HCT116 (cell line): ENCODE data around the gene ETV5. TPM values are rescaled to one million over a fixed set of nuclear protein-coding genes. Genes with fewer than 3 reads are reported as not detected.

Experiments
- ATAC-seq: fragments of 200-7000 bp; cut with Tn5 transposase; 2 replicates; pipeline ENCODE4 v1.9.1; 2020; ENCODE audit warnings: mild to moderate bottlenecking, moderate library complexity
- BruUV-seq: library from RNA; stranded (reverse); fragments of 400-500 nt; replicated peaks from 2 replicates; lab custom pipeline; 2021; lab: Mats Ljungman, UMichigan
- CTCF ChIA-PET: fragments of 300-600 bp; sonication (Branson Sonifier 250); formaldehyde crosslinking; loops from one replicate; lab custom pipeline; 2021; ENCODE audit warnings: antibody characterized with exemption; lab: Charles Lee
- POLR2A ChIA-PET: fragments of 300-600, 350-600 bp; sonication (Branson Sonifier 250); formaldehyde crosslinking; loops from one replicate; lab custom pipeline; 2021; ENCODE audit warnings: antibody characterized with exemption; lab: Charles Lee
- RAD21 ChIA-PET, 2 experiments: fragments of 300-600 bp; sonication (Branson Sonifier 250); formaldehyde crosslinking; loops; one replicate each; lab custom pipeline; 2023; ENCODE audit warnings: low total read pairs in 2 of 2; ENCODE audit not compliant: uncharacterized antibody in 2 of 2, unreplicated experiment in 2 of 2, low non-redundant PET in 1 of 2; lab: Charles Lee
- DNase-seq: peaks from one replicate; pipeline ENCODE4 v3.0.0-alpha.2; 2010; ENCODE audit warnings: low read depth, low spot score
- H2AFZ ChIP-seq: fragments of 200-600 bp; shearing (Covaris generic), sonication (generic); 2 replicates; pipeline ENCODE4 v1.6.1; 2017; ENCODE audit warnings: low read depth, mixed run types, mixed read lengths, antibody characterized with exemption, low read length; ENCODE audit not compliant: poor library complexity, severe bottlenecking
- H3K27ac ChIP-seq: 2 replicates; pipeline ENCODE4 v1.5.1; 2012; ENCODE audit warnings: low read depth, low read length
- H3K27me3 ChIP-seq: fragments of 200-600 bp; sonication (generic); 2 replicates; pipeline ENCODE4 v1.6.1; 2016; ENCODE audit warnings: mixed run types, low read length, mixed read lengths; ENCODE audit not compliant: insufficient read depth
- H3K36me3 ChIP-seq, 2 experiments: fragments of 200-500 bp in 1 of 2; fragments of 200-600 bp in 1 of 2; sonication (Bioruptor generic) in 1 of 2; sonication (generic) in 1 of 2; 2 replicates each; pipeline versions ENCODE4 v1.5.1 to v1.6.1; 2014 to 2016; ENCODE audit warnings: low read length in 2 of 2, inconsistent platforms in 1 of 2, mixed read lengths in 1 of 2, mixed run types in 1 of 2; ENCODE audit not compliant: insufficient read depth in 2 of 2, control insufficient read depth in 1 of 2
- H3K4me1 ChIP-seq, 2 experiments: fragments of 200-600 bp in 1 of 2; sonication (generic) in 1 of 2; 2 replicates each; pipeline versions ENCODE4 v1.5.1 to v1.6.1; 2012 to 2017; ENCODE audit warnings: low read length in 2 of 2, inconsistent platforms in 1 of 2, mild to moderate bottlenecking in 1 of 2, mixed read lengths in 1 of 2, mixed run types in 1 of 2, moderate library complexity in 1 of 2; ENCODE audit not compliant: insufficient read depth in 2 of 2, control insufficient read depth in 1 of 2
- H3K4me2 ChIP-seq: fragments of 200-600 bp; sonication (generic); 2 replicates; pipeline ENCODE4 v1.6.1; 2017; ENCODE audit warnings: mixed run types, low read length, mixed read lengths
- H3K4me3 ChIP-seq, 2 experiments: fragments of 200-600 bp in 1 of 2; sonication (generic) in 1 of 2; replicated peaks in 1 of 2; 2 replicates each; pipeline ENCODE4 v1.5.1; 2011 to 2016; ENCODE audit warnings: low read length in 2 of 2, control low read depth in 1 of 2, low read depth in 1 of 2, mild to moderate bottlenecking in 1 of 2, mixed read lengths in 1 of 2, mixed run types in 1 of 2
- H3K79me2 ChIP-seq: fragments of 200-600 bp; sonication (generic); 2 replicates; pipeline ENCODE4 v1.6.1; 2017; ENCODE audit warnings: mild to moderate bottlenecking, mixed run types, low read length, moderate library complexity, mixed read lengths; ENCODE audit not compliant: insufficient read depth
- H3K9ac ChIP-seq: fragments of 200-600 bp; sonication (generic); 2 replicates; pipeline ENCODE4 v1.6.1; 2016; ENCODE audit warnings: low read length, mixed read lengths
- H3K9me2 ChIP-seq: fragments of 200-600 bp; sonication (generic), shearing (Covaris generic); 2 replicates; pipeline ENCODE4 v1.6.1; 2017; ENCODE audit warnings: mixed run types, mild to moderate bottlenecking, moderate library complexity; ENCODE audit not compliant: insufficient read depth
- H3K9me3 ChIP-seq, 2 experiments: fragments of 200-500 bp in 1 of 2; fragments of 200-600 bp in 1 of 2; sonication (Bioruptor generic) in 1 of 2; sonication (generic) in 1 of 2; 2 replicates each; pipeline ENCODE4 v1.6.1; 2014 to 2017; ENCODE audit warnings: low read length in 2 of 2, mixed read lengths in 2 of 2, inconsistent platforms in 1 of 2, low read depth in 1 of 2, mild to moderate bottlenecking in 1 of 2, mixed run types in 1 of 2, moderate library complexity in 1 of 2; ENCODE audit not compliant: control insufficient read depth in 1 of 2, insufficient read depth in 1 of 2
- H4K20me1 ChIP-seq: fragments of 200-600 bp; sonication (generic), shearing (Covaris generic); 2 replicates; pipeline ENCODE4 v1.6.1; 2017; ENCODE audit warnings: mixed run types, mild to moderate bottlenecking, moderate library complexity; ENCODE audit not compliant: insufficient read depth
- CBX3 ChIP-seq: IDR thresholded peaks from 2 replicates; pipeline ENCODE4 v1.6.1; 2012; ENCODE audit warnings: low read depth
- EGR1 ChIP-seq: IDR thresholded peaks from 2 replicates; pipeline ENCODE4 v1.6.1; 2012; ENCODE audit warnings: low read depth
- ELF1 ChIP-seq: IDR thresholded peaks from 2 replicates; pipeline ENCODE4 v1.6.1; 2012; ENCODE audit warnings: low read depth, borderline replicate concordance
- EZH2 ChIP-seq: fragments of 200-600 bp; sonication (generic); IDR thresholded peaks from 2 replicates; pipeline ENCODE4 v1.6.1; 2017; ENCODE audit warnings: antibody characterized with exemption, mixed run types
- EZH2phosphoT487 ChIP-seq: fragments of 200-600 bp; IDR thresholded peaks from 2 replicates; pipeline ENCODE4 v1.6.1; 2018; ENCODE audit warnings: antibody characterized with exemption, borderline replicate concordance
- FOSL1 ChIP-seq: IDR thresholded peaks from 2 replicates; pipeline ENCODE4 v1.6.1; 2012; ENCODE audit warnings: low read depth
- POLR2AphosphoS5 ChIP-seq: IDR thresholded peaks from 2 replicates; pipeline ENCODE4 v1.6.1; 2011; ENCODE audit warnings: mild to moderate bottlenecking, low read depth, low read length, moderate library complexity
- SIN3A ChIP-seq: IDR thresholded peaks from 2 replicates; pipeline ENCODE4 v1.6.1; 2012; ENCODE audit warnings: low read depth
- SP1 ChIP-seq: IDR thresholded peaks from 2 replicates; pipeline ENCODE4 v1.6.1; 2012; ENCODE audit warnings: low read depth
- TCF7L2 ChIP-seq: IDR thresholded peaks from 2 replicates; pipeline ENCODE4 v1.7.0; 2011; ENCODE audit warnings: borderline replicate concordance, inconsistent platforms; ENCODE audit not compliant: insufficient read depth, insufficient read length; ENCODE audit errors: extremely low read depth
- ZBTB33 ChIP-seq: IDR thresholded peaks from 2 replicates; pipeline ENCODE4 v1.6.1; 2011; ENCODE audit warnings: mild to moderate bottlenecking, low read length, moderate library complexity; ENCODE audit not compliant: insufficient replicate concordance; ENCODE audit errors: extremely low read depth
- ZFX ChIP-seq: fragments of 450-650 bp; IDR thresholded peaks from 2 replicates; pipeline ENCODE4 v1.6.1; 2017
- intact Hi-C: fragments of 100-400 bp; cut with micrococcal nuclease; formaldehyde crosslinking; loops from 2 replicates; pipeline ENCODE4 v1.10.0; 2022
- total RNA-seq: library from RNA; stranded (reverse); gene quantifications from one replicate; pipeline ENCODE4 v1.2.1, GENCODE V29; 2021; ENCODE audit not compliant: unreplicated experiment
- TF ChIP-seq, protein P1 (sequence below): IDR thresholded peaks from 2 replicates; pipeline ENCODE4 v1.6.1; 2012
- TF ChIP-seq, protein P2 (sequence below): IDR thresholded peaks from 2 replicates; pipeline ENCODE4 v1.6.1; 2012
- TF ChIP-seq, protein P3 (sequence below), 3 experiments: fragments of 200-600 bp in 1 of 3; sonication (generic) in 1 of 3; IDR thresholded peaks in 2 of 3; conservative IDR thresholded peaks in 1 of 3; 2 replicates each; pipeline ENCODE4 v1.5.1; 2012 to 2017; ENCODE audit warnings: low read depth in 2 of 3, low read length in 2 of 3, antibody characterized with exemption in 1 of 3, borderline replicate concordance in 1 of 3, control low read depth in 1 of 3, mild to moderate bottlenecking in 1 of 3, mixed read lengths in 1 of 3, mixed run types in 1 of 3, moderate library complexity in 1 of 3; ENCODE audit not compliant: insufficient read depth in 1 of 3

The ETV5 gene
- total RNA-seq, 1 experiment from 2014 or later: 89.7 TPM

GRCh38 chr3:186099178-186099577, 9.7 kb downstream of the ETV5 start:
- Histone ChIP-seq H3K4me2 (no peak overlapping the region), H3K9ac (no peak overlapping the region), H3K79me2 (0 out of 2 replicates have a peak, but pooled peaks cover 4% of the 10 kb centered on the region), H3K27ac (peak overlapping the region; percentile 59; the same call in 1 of the 2 replicates), H3K9me3 (no peaks in the 10 kb centered on the region), H3K36me3 (peaks cover 5 to 7% of the 10 kb centered on the region in 2 experiments; a peak in 2 of 4 replicates), H3K9me2 (no peaks in the 10 kb centered on the region), H2AFZ (no peak overlapping the region), H3K27me3 (no peaks in the 10 kb centered on the region), H4K20me1 (no peaks in the 10 kb centered on the region), H3K4me3 (no peak overlapping the region), H3K4me1 (peaks cover 35 to 47% of the 10 kb centered on the region in 2 experiments)
- intact Hi-C loops: no loop called here
- CTCF ChIA-PET: no interaction called here
- no peak for TF ChIP-seq EGR1
- TF ChIP-seq, protein P1, sequence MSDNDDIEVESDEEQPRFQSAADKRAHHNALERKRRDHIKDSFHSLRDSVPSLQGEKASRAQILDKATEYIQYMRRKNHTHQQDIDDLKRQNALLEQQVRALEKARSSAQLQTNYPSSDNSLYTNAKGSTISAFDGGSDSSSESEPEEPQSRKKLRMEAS: no peak
- no peak for TF ChIP-seq POLR2AphosphoS5
- no peak for TF ChIP-seq CBX3
- TF ChIP-seq ZBTB33: no peak
- no peak for TF ChIP-seq SP1
- no peak for TF ChIP-seq TCF7L2
- TF ChIP-seq ZFX: no peak
- no peak for TF ChIP-seq FOSL1
- TF ChIP-seq, protein P2, sequence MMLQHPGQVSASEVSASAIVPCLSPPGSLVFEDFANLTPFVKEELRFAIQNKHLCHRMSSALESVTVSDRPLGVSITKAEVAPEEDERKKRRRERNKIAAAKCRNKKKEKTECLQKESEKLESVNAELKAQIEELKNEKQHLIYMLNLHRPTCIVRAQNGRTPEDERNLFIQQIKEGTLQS: no peak
- TF ChIP-seq EZH2phosphoT487: no peak
- no peak for TF ChIP-seq ELF1
- TF ChIP-seq, protein P3, sequence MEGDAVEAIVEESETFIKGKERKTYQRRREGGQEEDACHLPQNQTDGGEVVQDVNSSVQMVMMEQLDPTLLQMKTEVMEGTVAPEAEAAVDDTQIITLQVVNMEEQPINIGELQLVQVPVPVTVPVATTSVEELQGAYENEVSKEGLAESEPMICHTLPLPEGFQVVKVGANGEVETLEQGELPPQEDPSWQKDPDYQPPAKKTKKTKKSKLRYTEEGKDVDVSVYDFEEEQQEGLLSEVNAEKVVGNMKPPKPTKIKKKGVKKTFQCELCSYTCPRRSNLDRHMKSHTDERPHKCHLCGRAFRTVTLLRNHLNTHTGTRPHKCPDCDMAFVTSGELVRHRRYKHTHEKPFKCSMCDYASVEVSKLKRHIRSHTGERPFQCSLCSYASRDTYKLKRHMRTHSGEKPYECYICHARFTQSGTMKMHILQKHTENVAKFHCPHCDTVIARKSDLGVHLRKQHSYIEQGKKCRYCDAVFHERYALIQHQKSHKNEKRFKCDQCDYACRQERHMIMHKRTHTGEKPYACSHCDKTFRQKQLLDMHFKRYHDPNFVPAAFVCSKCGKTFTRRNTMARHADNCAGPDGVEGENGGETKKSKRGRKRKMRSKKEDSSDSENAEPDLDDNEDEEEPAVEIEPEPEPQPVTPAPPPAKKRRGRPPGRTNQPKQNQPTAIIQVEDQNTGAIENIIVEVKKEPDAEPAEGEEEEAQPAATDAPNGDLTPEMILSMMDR (IDR thresholded peaks at IDR 0.05 in 2 of 3, conservative IDR thresholded peaks at IDR 0.05 in 1 of 3; ENCODE audit: borderline replicate concordance in 1 of 3, insufficient read depth in 1 of 3, low read depth in 2 of 3, low read length in 2 of 3): no peak
- TF ChIP-seq SIN3A: no peak
- TF ChIP-seq EZH2: no peak
- POLR2A ChIA-PET: interaction anchor here (1.2 kb wide), 1 partner anchor 9 kb away, joined by 3 read pairs; no protein-coding TSS in a partner anchor
- RAD21 ChIA-PET: no interaction called here
- no TSS peak for BruUV-seq
- DNase-seq (no peak), ATAC-seq (no peak)
